GM12892 (cell line): ENCODE results near the gene SH2D3C.

ENCODE experiments used
- POLR2A ChIP-seq: IDR thresholded peaks from 2 replicates; pipeline ENCODE4 v1.6.1; 2011; ENCODE audit warnings: low read depth, low read length, control low read depth
- POLR2AphosphoS5 ChIP-seq: IDR thresholded peaks from 2 replicates; pipeline ENCODE4 v1.6.1; 2011; ENCODE audit warnings: low read depth, low read length, control low read depth
- TAF1 ChIP-seq: IDR thresholded peaks from 2 replicates; pipeline ENCODE4 v1.6.1; 2011; ENCODE audit warnings: low read depth, mild to moderate bottlenecking, control low read depth, low read length, borderline replicate concordance

- TF ChIP-seq POLR2A (no peak), POLR2AphosphoS5 (no peak), TAF1 (no peak)
These were observed 85.3 kb downstream of the SH2D3C start for GRCh38 chr9:127693143-127693542.
